ENCODE data around the gene EFCAB6. TPM values are rescaled to one million over a fixed set of nuclear protein-coding genes. Genes with fewer than 3 reads are reported as not detected.

EFCAB6 gene
- total RNA-seq, 1 experiment from 2014 or later, result 0.52 TPM

DNA sequence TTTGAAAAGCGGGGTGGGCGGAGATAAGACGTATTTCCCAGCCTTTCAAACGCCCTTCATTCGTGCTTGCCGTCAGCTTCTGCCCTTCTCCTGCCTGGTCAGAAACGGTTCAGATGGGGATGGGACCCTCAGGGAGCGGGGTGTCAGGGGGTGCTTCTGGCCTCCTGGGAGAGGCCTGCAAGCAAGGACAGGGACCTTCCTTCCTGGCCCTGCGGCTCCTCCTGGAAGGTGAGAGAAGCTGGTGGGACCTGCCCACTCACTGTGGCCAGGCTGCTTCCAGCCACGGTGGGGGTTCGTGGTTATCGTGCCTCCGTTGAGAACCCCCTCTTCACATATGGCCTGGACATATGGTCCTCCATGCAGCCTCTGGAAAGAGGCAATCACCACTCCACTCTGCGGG lies 295.7 kb downstream of the EFCAB6 start:
- no peak for ATAC-seq
- no peaks in the 10 kb centered on the region for H3K79me2 ChIP-seq (ENCODE audit: insufficient read depth, low read length)

More for the DNA sequence above, 295.7 kb downstream of the EFCAB6 start:
- Histone ChIP-seq H3K4me3 (replicated peaks in 1 of 2; ENCODE audit: low read depth in 1 of 2, low read length in 2 of 2) (no peak overlapping the region), H3K36me3 (ENCODE audit: control insufficient read depth in 1 of 2, insufficient read depth in 2 of 2, low read length in 2 of 2) (no peaks in the 10 kb centered on the region), H3K9me2 (ENCODE audit: insufficient read depth) (no peaks in the 10 kb centered on the region), H4K20me1 (ENCODE audit: insufficient read depth) (no peaks in the 10 kb centered on the region), H3K4me1 (ENCODE audit: control insufficient read depth in 1 of 2, insufficient read depth in 2 of 2, low read length in 2 of 2) (no peaks in the 10 kb centered on the region), H3K9ac (ENCODE audit: low read length) (no peak overlapping the region), H3K9me3 (ENCODE audit: control insufficient read depth in 1 of 2, insufficient read depth in 1 of 2, low read depth in 1 of 2, low read length in 2 of 2) (no peaks in the 10 kb centered on the region), H3K4me2 (ENCODE audit: low read length) (no peak overlapping the region), H3K27ac (ENCODE audit: low read depth, low read length) (no peak overlapping the region), H3K27me3 (ENCODE audit: insufficient read depth, low read length) (peaks cover 5% of the 10 kb centered on the region; the same call in 1 of the 2 replicates), H2AFZ (ENCODE audit: low read depth, low read length, poor library complexity, severe bottlenecking) (no peak overlapping the region)
- intact Hi-C loops (cut with micrococcal nuclease), result no loop called here
- RAD21 ChIA-PET (ENCODE audit: low non-redundant PET in 1 of 2, low total read pairs in 2 of 2, uncharacterized antibody in 2 of 2, unreplicated experiment in 2 of 2), result no interaction called here
- no TSS peak for BruUV-seq (replicated peaks)
- no peak for DNase-seq (ENCODE audit: low read depth, low spot score)
- POLR2A ChIA-PET, result no interaction called here
- TF ChIP-seq REST (IDR thresholded peaks at IDR 0.05; ENCODE audit: low read depth) (no peak), FOSL1 (IDR thresholded peaks at IDR 0.05; ENCODE audit: low read depth) (no peak), SRF (IDR thresholded peaks at IDR 0.05; ENCODE audit: low read depth) (no peak), POLR2A (IDR thresholded peaks at IDR 0.05; ENCODE audit: borderline replicate concordance, extremely low read depth, insufficient read depth, insufficient read length) (no peak), ZFX (IDR thresholded peaks at IDR 0.05) (no peak), JUND (IDR thresholded peaks at IDR 0.05) (no peak), ZNF274 (IDR thresholded peaks at IDR 0.05; ENCODE audit: low read depth, low read length) (no peak), EGR1 (IDR thresholded peaks at IDR 0.05; ENCODE audit: low read depth) (no peak), TCF7L2 (IDR thresholded peaks at IDR 0.05; ENCODE audit: borderline replicate concordance, extremely low read depth, insufficient read depth, insufficient read length) (no peak), RAD21 (IDR thresholded peaks at IDR 0.05; ENCODE audit: low read depth) (no peak)
- TF ChIP-seq, protein P1, sequence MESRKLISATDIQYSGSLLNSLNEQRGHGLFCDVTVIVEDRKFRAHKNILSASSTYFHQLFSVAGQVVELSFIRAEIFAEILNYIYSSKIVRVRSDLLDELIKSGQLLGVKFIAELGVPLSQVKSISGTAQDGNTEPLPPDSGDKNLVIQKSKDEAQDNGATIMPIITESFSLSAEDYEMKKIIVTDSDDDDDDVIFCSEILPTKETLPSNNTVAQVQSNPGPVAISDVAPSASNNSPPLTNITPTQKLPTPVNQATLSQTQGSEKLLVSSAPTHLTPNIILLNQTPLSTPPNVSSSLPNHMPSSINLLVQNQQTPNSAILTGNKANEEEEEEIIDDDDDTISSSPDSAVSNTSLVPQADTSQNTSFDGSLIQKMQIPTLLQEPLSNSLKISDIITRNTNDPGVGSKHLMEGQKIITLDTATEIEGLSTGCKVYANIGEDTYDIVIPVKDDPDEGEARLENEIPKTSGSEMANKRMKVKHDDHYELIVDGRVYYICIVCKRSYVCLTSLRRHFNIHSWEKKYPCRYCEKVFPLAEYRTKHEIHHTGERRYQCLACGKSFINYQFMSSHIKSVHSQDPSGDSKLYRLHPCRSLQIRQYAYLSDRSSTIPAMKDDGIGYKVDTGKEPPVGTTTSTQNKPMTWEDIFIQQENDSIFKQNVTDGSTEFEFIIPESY (IDR thresholded peaks at IDR 0.05; ENCODE audit: extremely low read depth, insufficient replicate concordance, low read length), result no peak
- TF ChIP-seq, protein P2, sequence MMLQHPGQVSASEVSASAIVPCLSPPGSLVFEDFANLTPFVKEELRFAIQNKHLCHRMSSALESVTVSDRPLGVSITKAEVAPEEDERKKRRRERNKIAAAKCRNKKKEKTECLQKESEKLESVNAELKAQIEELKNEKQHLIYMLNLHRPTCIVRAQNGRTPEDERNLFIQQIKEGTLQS (IDR thresholded peaks at IDR 0.05), result no peak
- TF ChIP-seq, protein P3, sequence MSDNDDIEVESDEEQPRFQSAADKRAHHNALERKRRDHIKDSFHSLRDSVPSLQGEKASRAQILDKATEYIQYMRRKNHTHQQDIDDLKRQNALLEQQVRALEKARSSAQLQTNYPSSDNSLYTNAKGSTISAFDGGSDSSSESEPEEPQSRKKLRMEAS (IDR thresholded peaks at IDR 0.05), result no peak
- CTCF ChIA-PET, result no interaction called here
